Loucy (cell line): Measurements from ENCODE around the gene ATE1.

ENCODE experiments used
- CTCF ChIP-seq: fragments of 200-600 bp; sonication (generic); conservative IDR thresholded peaks from 2 replicates; pipeline ENCODE4 v1.5.1; 2014; ENCODE audit warnings: mild to moderate bottlenecking, antibody characterized with exemption, low read length
- EZH2phosphoT487 ChIP-seq: fragments of 200-600 bp; IDR thresholded peaks from 2 replicates; pipeline ENCODE4 v1.6.1; 2018; ENCODE audit warnings: antibody characterized with exemption, mild to moderate bottlenecking, moderate library complexity, borderline replicate concordance

- TF ChIP-seq CTCF, result no peak
- TF ChIP-seq EZH2phosphoT487, result no peak
Observed at GRCh38 chr10:121781101-121781500, 146.7 kb downstream of the ATE1 start.
